ENCODE measurements around the gene NME5. TPM values are rescaled to one million over a fixed set of nuclear protein-coding genes. Genes with fewer than 3 reads are reported as not detected.

NME5 gene
- total and polyA plus RNA-seq, 2 of the 8 experiments (the other 6 are each of a cell fraction or from before 2014, with no cell fraction given): 0.48 to 0.89 TPM

DNA sequence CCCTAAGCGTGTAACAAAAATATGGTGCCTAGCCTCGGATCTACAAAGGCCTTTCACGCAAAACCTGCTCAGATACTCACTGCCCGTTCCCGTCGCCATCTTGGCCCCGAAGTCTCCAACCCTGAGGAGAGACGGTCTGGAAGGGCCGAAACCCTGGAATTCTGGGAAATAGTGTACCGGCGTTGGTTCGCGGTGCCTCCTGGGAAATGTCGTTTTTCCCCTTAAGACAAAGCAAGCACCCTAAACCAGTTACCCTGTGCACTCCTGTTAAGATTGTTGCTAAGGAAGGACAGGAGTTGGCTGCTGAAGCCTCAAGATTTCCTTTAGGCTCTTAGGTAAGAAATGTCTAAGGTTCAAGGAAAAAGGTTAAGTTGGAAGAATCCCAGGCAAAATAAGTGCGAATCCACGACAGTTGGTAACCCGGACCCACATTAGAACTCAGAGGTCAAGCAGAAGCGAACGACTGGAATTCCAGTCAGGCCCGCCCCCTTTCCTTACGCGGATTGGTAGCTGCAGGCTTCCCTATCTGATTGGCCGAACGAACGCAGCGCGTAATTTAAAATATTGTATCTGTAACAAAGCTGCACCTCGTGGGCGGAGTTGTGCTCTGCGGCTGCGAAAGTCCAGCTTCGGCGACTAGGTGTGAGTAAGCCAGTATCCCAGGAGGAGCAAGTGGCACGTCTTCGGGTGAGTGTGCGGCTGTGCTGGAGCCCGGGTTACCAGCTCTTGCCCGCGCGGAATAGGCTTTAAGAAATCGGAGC, 39.5 kb upstream of the NME5 start, which contains the start of the genes BRD8 and KIF20A (continued):
- TF ChIP-seq POLR2AphosphoS5 (IDR thresholded peaks at IDR 0.05; ENCODE audit: low read depth, low read length) (peak; percentile 97), POLR2A (IDR thresholded peaks at IDR 0.05; ENCODE audit: control extremely low read depth in 1 of 2, low read depth in 2 of 2, low read length in 2 of 2) (peak; percentile 82 to 84), TCF12 (IDR thresholded peaks at IDR 0.05; ENCODE audit: low read depth, low read length) (no peak), KDM4A (IDR thresholded peaks at IDR 0.05; ENCODE audit: low read depth, low read length, severe bottlenecking) (peak; percentile 54), EGR1 (IDR thresholded peaks at IDR 0.05; ENCODE audit: borderline replicate concordance, low read depth, low read length) (0 out of 2 replicates have a peak, but pooled peaks have one; percentile 26)

Measured in H1 (cell line).